ENCODE measurements around the gene ENTPD8. TPM values are rescaled to one million over a fixed set of nuclear protein-coding genes. Genes with fewer than 3 reads are reported as not detected.
"Not testable (repeated sequence)": the region's sequence is repeated elsewhere in the genome, so short reads cannot be mapped to it uniquely, and the experiment has no call there.

ENTPD8 gene
- polyA plus RNA-seq, 1 donor, result 0.46 TPM

DNA sequence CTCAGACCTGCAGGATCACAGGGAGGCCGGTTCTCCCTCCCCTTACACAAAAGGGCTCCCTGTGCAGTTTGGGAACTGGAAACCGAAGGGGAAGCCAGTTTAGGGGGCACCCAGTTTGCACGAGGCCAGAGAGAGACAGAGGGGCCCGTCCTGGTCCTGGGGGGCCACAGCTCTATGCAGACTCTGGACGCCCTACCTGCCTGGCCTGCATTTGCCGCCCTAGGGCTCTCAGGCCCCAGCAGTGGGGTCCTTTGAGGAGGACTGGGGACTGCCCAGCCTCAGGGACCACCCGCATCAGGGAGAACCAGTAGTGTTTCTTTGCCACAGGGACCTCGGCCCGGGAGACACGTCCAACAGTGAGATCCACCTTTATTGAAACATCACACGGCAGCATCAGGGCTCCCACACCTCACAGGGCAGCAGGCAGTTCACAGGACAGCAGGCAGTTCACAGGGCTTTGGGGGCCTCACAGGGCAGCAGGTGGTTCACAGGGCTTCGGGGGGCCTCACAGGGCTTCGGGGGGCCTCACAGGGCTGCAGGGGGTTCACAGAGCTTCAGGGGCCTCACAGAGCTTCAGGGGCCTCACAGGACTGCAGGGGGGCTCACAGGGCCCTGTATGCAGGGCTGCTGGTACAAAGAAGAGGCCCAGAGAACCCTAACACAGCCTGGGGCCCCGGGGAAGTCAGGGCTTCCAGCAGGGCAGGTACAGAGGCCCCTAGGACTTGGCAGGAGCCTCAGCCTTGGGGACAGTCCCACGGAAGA, 18.6 kb upstream of the ENTPD8 start:
- no peak for DNase-seq (ENCODE audit: low read depth)

GRCh38 chr9:137459152-137459600, 18.0 kb upstream of the ENTPD8 start, which contains the start of gene NSMF:
TSS of gene NSMF (minus strand) at chr9:137459334. CDS start at chr9:137459102, 232 bp downstream.
- DNase-seq (ENCODE audit: low read depth), result peak; percentile 50

DNA sequence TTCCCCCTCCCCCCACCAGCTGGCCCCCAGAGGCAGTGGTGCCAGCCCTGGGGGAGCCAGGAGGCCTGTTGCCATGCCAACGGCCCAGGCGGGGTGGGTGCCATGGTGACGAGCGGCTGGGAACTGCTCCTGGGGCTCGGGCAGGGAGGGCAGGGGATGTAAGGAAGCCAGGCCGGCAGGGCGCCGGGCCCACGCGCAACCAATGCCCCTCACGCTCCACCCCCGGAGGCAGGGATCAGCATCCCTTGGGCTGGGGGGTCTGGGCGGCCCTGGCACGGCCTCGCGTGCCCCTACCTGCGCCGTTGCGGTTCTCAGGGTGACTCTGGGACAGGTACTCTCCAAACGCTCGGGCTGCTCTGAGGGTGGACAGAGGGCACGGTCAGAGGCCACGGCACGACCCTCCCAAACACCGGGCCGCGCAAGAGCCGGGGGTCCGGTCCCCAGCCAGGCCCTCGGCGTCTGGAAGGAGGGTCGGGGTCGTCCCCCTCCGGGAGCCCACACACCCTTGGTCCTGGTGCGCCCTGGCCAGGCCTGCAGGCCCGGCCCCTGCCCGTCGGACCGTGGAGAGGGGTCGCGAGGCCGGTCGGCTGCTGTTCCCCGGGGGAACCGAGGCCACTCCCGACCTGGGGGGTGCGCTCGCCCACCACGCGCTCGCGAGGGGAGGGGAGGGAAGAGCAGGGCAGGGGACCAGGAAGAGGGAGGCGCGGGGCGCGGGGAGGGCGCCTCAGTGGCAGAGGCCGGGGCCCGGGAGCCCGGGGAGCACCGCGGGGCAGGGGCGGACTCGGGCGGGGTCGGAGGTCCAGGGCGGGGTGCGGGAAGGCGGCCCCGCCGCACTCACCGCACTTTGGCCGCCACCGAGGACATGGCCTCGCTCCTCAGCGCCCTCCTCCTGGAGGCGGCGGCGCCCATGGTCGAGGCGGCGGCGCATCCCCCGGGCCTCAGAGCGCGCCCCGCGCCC, 17.3 kb upstream of the ENTPD8 start:
- no peak for DNase-seq (ENCODE audit: low read depth)

GRCh38 chr9:137457406-137458193, 16.4 kb upstream of the ENTPD8 start:
- no peak for DNase-seq (ENCODE audit: low read depth)

GRCh38 chr9:137456864-137457405, 15.8 kb upstream of the ENTPD8 start:
- DNase-seq (ENCODE audit: low read depth), result no peak

DNA sequence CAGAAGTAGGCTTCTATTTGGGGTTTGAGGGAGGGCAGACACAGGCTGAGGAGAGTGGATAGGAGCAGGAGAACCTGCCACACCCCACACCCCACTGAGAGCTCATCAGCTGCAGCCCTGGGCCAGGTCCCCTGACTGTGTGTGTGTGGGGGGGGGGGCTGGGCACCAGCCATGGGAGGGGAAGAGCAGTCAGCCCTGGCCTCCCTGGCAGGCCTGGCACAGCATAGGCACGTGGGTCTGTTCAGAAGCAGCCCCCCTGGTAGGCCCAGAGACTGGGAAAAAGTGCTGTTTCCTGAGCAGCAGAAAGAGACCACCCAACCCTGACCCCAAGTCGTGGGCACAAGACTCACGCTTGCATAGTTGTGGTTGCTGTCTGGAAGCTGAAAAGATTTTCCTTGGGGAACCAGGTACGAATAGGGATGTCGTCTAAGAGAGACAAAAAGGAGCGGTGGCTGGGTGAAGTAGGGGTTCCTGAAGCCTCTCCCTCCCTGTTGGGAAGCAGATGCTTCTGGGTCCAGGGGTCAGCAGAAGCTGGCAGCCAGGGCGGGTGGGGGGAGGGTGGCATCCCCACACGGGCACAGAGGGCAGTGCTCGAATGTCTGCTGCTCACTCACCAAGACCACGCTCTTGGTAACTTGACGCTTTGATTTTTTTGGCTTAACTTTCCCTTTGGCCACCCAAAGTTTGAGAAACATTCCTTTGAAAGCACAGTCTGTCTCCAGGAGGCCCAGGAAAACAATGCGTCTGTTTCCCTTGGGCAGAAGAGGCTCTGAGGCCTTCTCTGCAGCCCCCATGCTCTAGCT, 15.1 kb upstream of the ENTPD8 start:
- no peak for DNase-seq (ENCODE audit: low read depth)

DNA sequence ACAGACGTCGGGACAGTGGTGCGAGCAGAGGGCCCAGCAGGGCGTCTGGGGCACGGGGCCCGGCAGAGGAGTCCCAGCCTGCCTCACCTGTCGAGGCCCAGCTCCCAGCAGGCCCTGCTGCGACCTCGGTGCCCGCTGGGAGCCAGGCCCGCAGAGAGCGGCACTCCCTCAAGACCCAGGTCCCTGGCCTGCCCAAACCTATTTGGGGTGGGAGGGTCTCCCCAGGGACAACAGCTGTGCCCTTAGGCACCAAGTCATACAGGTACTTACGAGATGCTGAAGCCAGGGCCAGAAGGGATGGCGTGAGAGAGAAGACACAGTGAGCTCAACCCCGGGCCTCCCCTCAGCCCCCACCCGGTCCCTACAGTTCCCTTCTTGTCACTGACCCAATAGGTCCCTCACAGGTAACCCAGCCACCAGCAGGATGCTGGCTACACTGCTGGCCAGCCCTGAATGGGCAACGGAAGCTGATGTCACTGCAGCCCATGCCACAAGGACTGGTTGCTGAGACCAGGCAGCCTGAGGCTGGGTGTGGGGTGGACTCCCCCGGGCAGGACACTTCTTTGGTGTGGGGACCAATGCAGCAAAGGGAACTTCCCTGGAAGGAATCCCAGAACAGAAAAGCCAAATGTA, 14.3 kb upstream of the ENTPD8 start:
- no peak for DNase-seq (ENCODE audit: low read depth)

- no peak for DNase-seq (ENCODE audit: low read depth)
These were observed 13.6 kb upstream of the ENTPD8 start for GRCh38 chr9:137454597-137455358.

- no peak for DNase-seq (ENCODE audit: low read depth)
These were observed 13.0 kb upstream of the ENTPD8 start for GRCh38 chr9:137454145-137454596.

GRCh38 chr9:137453643-137454081, 12.5 kb upstream of the ENTPD8 start:
- peak; percentile 24 for DNase-seq (ENCODE audit: low read depth)

GRCh38 chr9:137452761-137453642, 11.8 kb upstream of the ENTPD8 start:
- no peak for DNase-seq (ENCODE audit: low read depth)

DNA sequence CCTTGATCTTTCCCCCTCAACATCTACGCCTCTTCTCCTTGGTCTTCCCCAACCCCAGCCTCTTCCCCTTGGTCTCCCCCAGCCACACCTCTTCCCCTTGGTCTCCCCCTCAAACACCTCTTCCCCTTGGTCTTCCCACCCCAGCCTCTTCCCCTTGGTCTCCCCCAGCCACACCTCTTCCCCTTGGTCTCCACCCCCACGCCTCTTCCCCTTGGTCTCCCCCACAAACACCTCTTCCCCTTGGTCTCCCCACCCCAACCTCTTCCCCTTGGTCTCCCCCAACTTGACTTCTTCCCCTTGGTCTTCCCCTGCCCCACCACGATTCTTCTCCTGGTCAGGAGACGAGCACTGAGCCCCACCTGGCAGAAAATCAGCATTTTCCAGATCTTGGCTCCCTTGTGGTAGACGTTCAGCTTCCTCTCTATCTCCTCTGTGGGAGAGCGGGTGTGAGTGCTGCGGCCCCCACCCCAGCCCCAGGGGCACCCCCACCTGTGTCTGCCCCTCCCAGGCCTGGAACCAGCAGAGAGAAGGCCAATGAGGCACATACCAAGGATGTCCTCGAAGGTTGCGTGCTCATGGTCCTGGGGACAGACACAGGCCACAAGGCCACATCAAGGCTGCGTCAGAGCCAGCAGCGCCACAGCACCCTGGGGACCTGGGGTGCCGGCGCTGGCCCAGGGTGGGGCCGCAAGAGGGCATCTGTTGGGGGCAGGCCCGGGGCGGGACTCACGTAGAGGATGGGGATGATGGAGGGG, 11.0 kb upstream of the ENTPD8 start:
- DNase-seq (ENCODE audit: low read depth), result no peak

DNA sequence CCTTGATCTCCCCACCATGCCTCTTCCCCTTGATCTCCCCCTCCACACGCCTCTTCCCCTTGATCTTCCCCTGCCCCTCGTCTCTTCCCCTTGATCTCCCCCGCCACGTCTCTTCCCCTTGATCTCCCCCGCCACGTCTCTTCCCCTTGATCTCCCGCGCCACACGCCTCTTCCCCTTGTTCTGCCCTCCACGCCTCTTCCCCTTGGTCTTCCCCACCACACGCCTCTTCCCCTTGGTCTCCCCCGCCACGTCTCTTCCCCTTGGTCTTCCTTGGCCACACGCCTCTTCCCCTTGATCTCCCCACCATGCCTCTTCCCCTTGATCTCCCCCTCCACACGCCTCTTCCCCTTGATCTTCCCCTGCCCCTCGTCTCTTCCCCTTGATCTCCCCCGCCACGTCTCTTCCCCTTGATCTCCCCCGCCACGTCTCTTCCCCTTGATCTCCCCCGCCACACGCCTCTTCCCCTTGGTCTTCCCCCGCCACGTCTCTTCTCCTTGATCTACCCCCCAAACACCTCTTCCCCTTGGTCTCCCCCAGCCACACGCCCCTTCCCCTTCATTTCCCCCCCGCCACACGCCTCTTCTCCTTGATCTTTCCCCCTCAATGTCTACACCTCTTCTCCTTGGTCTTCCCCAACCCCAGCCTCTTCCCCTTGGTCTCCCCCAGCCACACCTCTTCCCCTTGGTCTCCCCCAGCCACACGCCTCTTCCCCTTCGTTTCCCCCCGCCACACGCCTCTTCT, 10.3 kb upstream of the ENTPD8 start:
- DNase-seq (ENCODE audit: low read depth), result not testable (repeated sequence)

GRCh38 chr9:137450539-137451222, 9.5 kb upstream of the ENTPD8 start:
- DNase-seq (ENCODE audit: low read depth), result not testable (repeated sequence)

- no peak for DNase-seq (ENCODE audit: low read depth)
These were observed 8.9 kb upstream of the ENTPD8 start for GRCh38 chr9:137449931-137450538.

Data from forelimb muscle (tissue), 1 donor.